Hematopoietic multipotent progenitor cell treated with erythropoietin and hydrocortisone succinate and interleukin-3 and kit ligand, for 15 days (in vitro differentiated cells): Measurements from ENCODE around the gene TSPAN16.
"Not testable (repeated sequence)": the region's sequence is repeated elsewhere in the genome, so short reads cannot be mapped to it uniquely, and the experiment has no call there.

Source experiments
- DNase-seq: peaks from one replicate; pipeline ENCODE4 v3.0.0-alpha.2; 2015; ENCODE audit warnings: low spot score

Gene TSPAN16

GRCh38 chr19:11320278-11320995 is 24.5 kb downstream of the TSPAN16 start:
- DNase-seq, result not testable (repeated sequence)

- no peak for DNase-seq
These were observed 25.5 kb downstream of the TSPAN16 start for GRCh38 chr19:11321191-11322126.

GRCh38 chr19:11322269-11323024 is 26.5 kb downstream of the TSPAN16 start:
- DNase-seq, result no peak

GRCh38 chr19:11323601-11324078 is 27.7 kb downstream of the TSPAN16 start:
- no peak for DNase-seq

GRCh38 chr19:11324079-11324661 is 28.2 kb downstream of the TSPAN16 start:
- no peak for DNase-seq

- no peak for DNase-seq
These were observed 28.9 kb downstream of the TSPAN16 start for GRCh38 chr19:11324748-11325389.

- no peak for DNase-seq
These were observed 29.6 kb downstream of the TSPAN16 start for GRCh38 chr19:11325544-11325943.

GRCh38 chr19:11330127-11330526 is 34.2 kb downstream of the TSPAN16 start:
- DNase-seq, result no peak

- no peak for DNase-seq
These were observed 35.5 kb downstream of the TSPAN16 start for GRCh38 chr19:11331502-11331901.

- no peak for DNase-seq
These were observed 36.9 kb downstream of the TSPAN16 start for GRCh38 chr19:11332822-11333221.

GRCh38 chr19:11333838-11334237 is 37.9 kb downstream of the TSPAN16 start:
- not testable (repeated sequence) for DNase-seq

GRCh38 chr19:11335449-11336146 is 39.6 kb downstream of the TSPAN16 start:
- DNase-seq, result no peak

- DNase-seq, result no peak
These were observed 41.1 kb downstream of the TSPAN16 start for GRCh38 chr19:11337080-11337479.

- DNase-seq, result no peak
These were observed 42.2 kb downstream of the TSPAN16 start for GRCh38 chr19:11338121-11338520.

GRCh38 chr19:11338569-11339253 is 42.8 kb downstream of the TSPAN16 start:
- no peak for DNase-seq

GRCh38 chr19:11339254-11340098 is 43.5 kb downstream of the TSPAN16 start, which contains the start of gene RAB3D:
RAB3D (minus strand) TSS chr19:11339657; CDS start chr19:11337399, 2,258 bp downstream.
- DNase-seq, result peak; percentile 55

- DNase-seq, result not testable (repeated sequence)
These were observed 44.1 kb downstream of the TSPAN16 start for GRCh38 chr19:11340099-11340467.

- DNase-seq, result no peak
These were observed 46.5 kb downstream of the TSPAN16 start for GRCh38 chr19:11342429-11342828.
